PFSK-1 (cell line): ENCODE results near the gene TCP11.

ENCODE experiments used
- FOXP2 ChIP-seq: optimal IDR thresholded peaks from 2 replicates; pipeline ENCODE3; 2011; ENCODE audit warnings: borderline replicate concordance, control low read depth, inconsistent platforms; ENCODE audit not compliant: insufficient read depth; ENCODE audit errors: extremely low read length, extremely low read depth
- POLR2AphosphoS5 ChIP-seq: IDR thresholded peaks from 2 replicates; pipeline ENCODE4 v1.6.1; 2012; ENCODE audit warnings: low read depth, mild to moderate bottlenecking, control low read depth, low read length, moderate library complexity
- TAF1 ChIP-seq: IDR thresholded peaks from 2 replicates; pipeline ENCODE4 v1.6.1; 2012; ENCODE audit warnings: low read length, control low read depth, borderline replicate concordance; ENCODE audit not compliant: insufficient read depth
- TF ChIP-seq, protein P1 (sequence below), 2 experiments: IDR thresholded peaks; 2 replicates each; pipeline versions ENCODE4 v1.6.1 to v1.8.0; 2011 to 2012; ENCODE audit warnings: low read depth in 2 of 2, low read length in 2 of 2, control low read depth in 1 of 2, inconsistent platforms in 1 of 2, mild to moderate bottlenecking in 1 of 2, moderate library complexity in 1 of 2; ENCODE audit not compliant: insufficient read depth in 1 of 2

DNA sequence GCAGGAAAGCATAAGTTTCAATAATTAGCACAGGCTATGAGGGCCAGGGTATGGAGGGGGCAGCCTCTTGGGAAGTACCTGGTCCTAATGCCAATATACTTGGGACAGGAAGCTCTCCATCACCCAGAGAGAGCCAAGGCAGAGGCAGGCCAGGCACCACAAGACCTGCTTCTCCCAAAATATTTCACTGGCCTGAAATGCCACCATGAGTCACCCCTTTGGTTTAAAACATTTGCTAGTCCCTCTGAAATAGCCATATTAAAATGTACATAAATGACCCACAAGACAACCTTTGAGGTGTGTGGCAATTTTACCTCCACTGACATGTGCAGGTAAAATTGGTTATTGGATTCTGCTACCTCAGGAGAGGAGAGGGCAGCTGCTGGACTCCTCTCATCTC is 49.2 kb upstream of the TCP11 start:
- no peak for TF ChIP-seq TAF1
- no peak for TF ChIP-seq POLR2AphosphoS5
- TF ChIP-seq, protein P1, sequence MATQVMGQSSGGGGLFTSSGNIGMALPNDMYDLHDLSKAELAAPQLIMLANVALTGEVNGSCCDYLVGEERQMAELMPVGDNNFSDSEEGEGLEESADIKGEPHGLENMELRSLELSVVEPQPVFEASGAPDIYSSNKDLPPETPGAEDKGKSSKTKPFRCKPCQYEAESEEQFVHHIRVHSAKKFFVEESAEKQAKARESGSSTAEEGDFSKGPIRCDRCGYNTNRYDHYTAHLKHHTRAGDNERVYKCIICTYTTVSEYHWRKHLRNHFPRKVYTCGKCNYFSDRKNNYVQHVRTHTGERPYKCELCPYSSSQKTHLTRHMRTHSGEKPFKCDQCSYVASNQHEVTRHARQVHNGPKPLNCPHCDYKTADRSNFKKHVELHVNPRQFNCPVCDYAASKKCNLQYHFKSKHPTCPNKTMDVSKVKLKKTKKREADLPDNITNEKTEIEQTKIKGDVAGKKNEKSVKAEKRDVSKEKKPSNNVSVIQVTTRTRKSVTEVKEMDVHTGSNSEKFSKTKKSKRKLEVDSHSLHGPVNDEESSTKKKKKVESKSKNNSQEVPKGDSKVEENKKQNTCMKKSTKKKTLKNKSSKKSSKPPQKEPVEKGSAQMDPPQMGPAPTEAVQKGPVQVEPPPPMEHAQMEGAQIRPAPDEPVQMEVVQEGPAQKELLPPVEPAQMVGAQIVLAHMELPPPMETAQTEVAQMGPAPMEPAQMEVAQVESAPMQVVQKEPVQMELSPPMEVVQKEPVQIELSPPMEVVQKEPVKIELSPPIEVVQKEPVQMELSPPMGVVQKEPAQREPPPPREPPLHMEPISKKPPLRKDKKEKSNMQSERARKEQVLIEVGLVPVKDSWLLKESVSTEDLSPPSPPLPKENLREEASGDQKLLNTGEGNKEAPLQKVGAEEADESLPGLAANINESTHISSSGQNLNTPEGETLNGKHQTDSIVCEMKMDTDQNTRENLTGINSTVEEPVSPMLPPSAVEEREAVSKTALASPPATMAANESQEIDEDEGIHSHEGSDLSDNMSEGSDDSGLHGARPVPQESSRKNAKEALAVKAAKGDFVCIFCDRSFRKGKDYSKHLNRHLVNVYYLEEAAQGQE (IDR thresholded peaks at IDR 0.05; ENCODE audit: insufficient read depth in 1 of 2, low read depth in 2 of 2, low read length in 2 of 2): no peak
- TF ChIP-seq FOXP2: no peak
